ENCODE data around the gene PHLPP1.

DNA sequence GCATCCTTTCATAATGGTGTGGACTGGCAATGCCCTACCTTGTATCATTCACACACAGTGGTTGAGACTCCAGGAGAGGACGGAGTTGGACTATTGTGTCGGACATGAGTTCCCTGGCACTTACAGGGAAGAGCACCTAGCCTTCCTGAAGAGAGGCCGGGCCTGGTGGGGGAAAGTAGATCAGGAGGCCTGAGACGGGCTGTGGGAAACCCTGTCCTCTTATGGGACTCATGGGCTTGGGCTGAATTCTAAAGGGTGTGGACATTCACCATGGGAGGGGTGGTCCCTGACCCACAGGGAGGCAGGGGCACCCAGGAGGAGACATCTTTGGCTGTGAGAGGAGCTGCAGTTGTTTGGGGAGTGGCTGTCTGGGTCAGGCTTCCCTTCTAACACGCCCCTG lies 286.5 kb downstream of the PHLPP1 start:
- TF ChIP-seq EP300 (IDR thresholded peaks at IDR 0.05; ENCODE audit: borderline replicate concordance), result no peak
- TF ChIP-seq TCF12 (IDR thresholded peaks at IDR 0.05; ENCODE audit: low read depth), result no peak
- TF ChIP-seq, protein P1, sequence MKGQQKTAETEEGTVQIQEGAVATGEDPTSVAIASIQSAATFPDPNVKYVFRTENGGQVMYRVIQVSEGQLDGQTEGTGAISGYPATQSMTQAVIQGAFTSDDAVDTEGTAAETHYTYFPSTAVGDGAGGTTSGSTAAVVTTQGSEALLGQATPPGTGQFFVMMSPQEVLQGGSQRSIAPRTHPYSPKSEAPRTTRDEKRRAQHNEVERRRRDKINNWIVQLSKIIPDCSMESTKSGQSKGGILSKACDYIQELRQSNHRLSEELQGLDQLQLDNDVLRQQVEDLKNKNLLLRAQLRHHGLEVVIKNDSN (IDR thresholded peaks at IDR 0.05), result no peak
- no peak for TF ChIP-seq ZBTB7A (IDR thresholded peaks at IDR 0.05; ENCODE audit: low read depth)
- TF ChIP-seq TEAD4 (IDR thresholded peaks at IDR 0.05), result no peak
- no peak for TF ChIP-seq CEBPB (IDR thresholded peaks at IDR 0.05)
- no peak for TF ChIP-seq EGR1 (IDR thresholded peaks at IDR 0.05)
- TF ChIP-seq, protein P2, sequence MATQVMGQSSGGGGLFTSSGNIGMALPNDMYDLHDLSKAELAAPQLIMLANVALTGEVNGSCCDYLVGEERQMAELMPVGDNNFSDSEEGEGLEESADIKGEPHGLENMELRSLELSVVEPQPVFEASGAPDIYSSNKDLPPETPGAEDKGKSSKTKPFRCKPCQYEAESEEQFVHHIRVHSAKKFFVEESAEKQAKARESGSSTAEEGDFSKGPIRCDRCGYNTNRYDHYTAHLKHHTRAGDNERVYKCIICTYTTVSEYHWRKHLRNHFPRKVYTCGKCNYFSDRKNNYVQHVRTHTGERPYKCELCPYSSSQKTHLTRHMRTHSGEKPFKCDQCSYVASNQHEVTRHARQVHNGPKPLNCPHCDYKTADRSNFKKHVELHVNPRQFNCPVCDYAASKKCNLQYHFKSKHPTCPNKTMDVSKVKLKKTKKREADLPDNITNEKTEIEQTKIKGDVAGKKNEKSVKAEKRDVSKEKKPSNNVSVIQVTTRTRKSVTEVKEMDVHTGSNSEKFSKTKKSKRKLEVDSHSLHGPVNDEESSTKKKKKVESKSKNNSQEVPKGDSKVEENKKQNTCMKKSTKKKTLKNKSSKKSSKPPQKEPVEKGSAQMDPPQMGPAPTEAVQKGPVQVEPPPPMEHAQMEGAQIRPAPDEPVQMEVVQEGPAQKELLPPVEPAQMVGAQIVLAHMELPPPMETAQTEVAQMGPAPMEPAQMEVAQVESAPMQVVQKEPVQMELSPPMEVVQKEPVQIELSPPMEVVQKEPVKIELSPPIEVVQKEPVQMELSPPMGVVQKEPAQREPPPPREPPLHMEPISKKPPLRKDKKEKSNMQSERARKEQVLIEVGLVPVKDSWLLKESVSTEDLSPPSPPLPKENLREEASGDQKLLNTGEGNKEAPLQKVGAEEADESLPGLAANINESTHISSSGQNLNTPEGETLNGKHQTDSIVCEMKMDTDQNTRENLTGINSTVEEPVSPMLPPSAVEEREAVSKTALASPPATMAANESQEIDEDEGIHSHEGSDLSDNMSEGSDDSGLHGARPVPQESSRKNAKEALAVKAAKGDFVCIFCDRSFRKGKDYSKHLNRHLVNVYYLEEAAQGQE (IDR thresholded peaks at IDR 0.05; ENCODE audit: low read depth), result no peak
- no peak for TF ChIP-seq CREB1 (IDR thresholded peaks at IDR 0.05; ENCODE audit: low read depth)
- TF ChIP-seq TAF1 (IDR thresholded peaks at IDR 0.05; ENCODE audit: low read depth), result no peak
- no peak for TF ChIP-seq YY1 (IDR thresholded peaks at IDR 0.05; ENCODE audit: low read depth)
